K562 (cell line): Measurements from ENCODE around the gene FAM187B. TPM values are rescaled to one million over a fixed set of nuclear protein-coding genes. Genes with fewer than 3 reads are reported as not detected.

Experiments used
- ARHGAP35 ChIP-seq: fragments of 450-650 bp; IDR thresholded peaks from 2 replicates; pipeline ENCODE4 v1.6.1; 2018; ENCODE audit not compliant: partially characterized antibody
- ARID2 ChIP-seq: fragments of 450-650 bp; IDR thresholded peaks from 2 replicates; pipeline ENCODE4 v1.6.1; 2017; ENCODE audit warnings: antibody characterized with exemption, mild to moderate bottlenecking
- ARNT ChIP-seq, 2 experiments: fragments of 450-650 bp; IDR thresholded peaks; 2 replicates each; pipeline ENCODE4 v1.6.1; 2016; ENCODE audit warnings: mild to moderate bottlenecking in 1 of 2
- CEBPG ChIP-seq, 3 experiments: fragments of 200-800 bp in 1 of 3; sonication (Bioruptor generic) in 1 of 3; sonication (generic) in 1 of 3; formaldehyde crosslinking in 1 of 3; IDR thresholded peaks in 2 of 3; conservative IDR thresholded peaks in 1 of 3; 2 replicates each; pipeline versions ENCODE4 v1.6.1 to v1.8.0; 2016 to 2022; ENCODE audit warnings: missing compliant biosample characterization in 2 of 3, missing genetic modification characterization in 2 of 3, mild to moderate bottlenecking in 1 of 3, missing genetic modification reagents in 1 of 3
- DDX20 ChIP-seq: fragments of 450-650 bp; IDR thresholded peaks from 2 replicates; pipeline ENCODE4 v1.6.1; 2016; ENCODE audit warnings: missing genetic modification characterization, low read depth, mild to moderate bottlenecking, missing compliant biosample characterization, moderate library complexity
- DMBX1 ChIP-seq: fragments of 250-450 bp; sonication (Bioruptor Pico); IDR thresholded peaks from 2 replicates; pipeline ENCODE4 v1.8.0; 2022; ENCODE audit warnings: inconsistent platforms, mild to moderate bottlenecking, moderate library complexity, borderline replicate concordance
- ELF1 ChIP-seq: fragments of 200-800 bp; sonication (Bioruptor generic); IDR thresholded peaks from 2 replicates; pipeline ENCODE4 v1.6.1; 2016; ENCODE audit warnings: missing genetic modification characterization, missing compliant biosample characterization
- ELF4 ChIP-seq: fragments of 450-650 bp; formaldehyde crosslinking; IDR thresholded peaks from 2 replicates; pipeline ENCODE4 v1.4.0; 2022; ENCODE audit warnings: missing genetic modification characterization
- FOXA3 ChIP-seq, 2 experiments: fragments of 450-650 bp in 1 of 2; sonication (generic) in 1 of 2; formaldehyde crosslinking; IDR thresholded peaks in 1 of 2; conservative IDR thresholded peaks in 1 of 2; 2 replicates each; pipeline versions ENCODE4 v1.4.0 to v1.8.0; 2020 to 2022; ENCODE audit warnings: mild to moderate bottlenecking in 2 of 2, missing genetic modification reagents in 1 of 2
- GATA2 ChIP-seq: sonication (generic); formaldehyde crosslinking; IDR thresholded peaks from 2 replicates; pipeline ENCODE4 v1.4.0; 2020; ENCODE audit warnings: mild to moderate bottlenecking, missing genetic modification reagents
- HDAC2 ChIP-seq: fragments of 450-650 bp; IDR thresholded peaks from 2 replicates; pipeline ENCODE4 v1.6.1; 2016; ENCODE audit warnings: mild to moderate bottlenecking
- HEY1 ChIP-seq: fragments of 250-450 bp; sonication (Bioruptor Pico); IDR thresholded peaks from 2 replicates; pipeline ENCODE4 v1.5.0; 2020; ENCODE audit warnings: mild to moderate bottlenecking, moderate library complexity, borderline replicate concordance
- HNRNPH1 ChIP-seq: fragments of 200-400 bp; formaldehyde crosslinking; optimal IDR thresholded peaks from 2 replicates; pipeline ENCODE3; 2017; ENCODE audit warnings: low read depth, mild to moderate bottlenecking, low read length, moderate library complexity
- KHSRP ChIP-seq: fragments of 450-650 bp; IDR thresholded peaks from 2 replicates; pipeline ENCODE4 v1.6.1; 2017
- OTX1 ChIP-seq: fragments of 450-650 bp; formaldehyde crosslinking; IDR thresholded peaks from 2 replicates; pipeline ENCODE4 v1.4.0; 2022; ENCODE audit warnings: mild to moderate bottlenecking
- SMARCB1 ChIP-seq: IDR thresholded peaks from 2 replicates; pipeline ENCODE4 v1.6.1; 2011; ENCODE audit warnings: improper control_type of control experiment, low read depth; ENCODE audit not compliant: insufficient read length
- SMARCE1 ChIP-seq: fragments of 450-650 bp; IDR thresholded peaks from 2 replicates; pipeline ENCODE4 v1.7.1; 2016; ENCODE audit warnings: mild to moderate bottlenecking
- ZKSCAN1 ChIP-seq: fragments of 150-350 bp; IDR thresholded peaks from 2 replicates; pipeline ENCODE4 v1.6.1; 2016; ENCODE audit warnings: low read depth, low read length
- ZNF133 ChIP-seq: fragments of 250-450 bp; sonication (Bioruptor Pico); IDR thresholded peaks from 2 replicates; pipeline ENCODE4 v1.4.0; 2020; ENCODE audit warnings: mild to moderate bottlenecking
- ZNF316 ChIP-seq: fragments of 450-650 bp; IDR thresholded peaks from 2 replicates; pipeline ENCODE4 v1.6.1; 2016
- ZNF766 ChIP-seq: fragments of 200-800 bp; sonication (Bioruptor generic); conservative IDR thresholded peaks from 2 replicates; pipeline ENCODE4 v1.6.1; 2016; ENCODE audit warnings: missing genetic modification characterization, missing compliant biosample characterization
- ZSCAN32 ChIP-seq: fragments of 450-650 bp; formaldehyde crosslinking; IDR thresholded peaks from 2 replicates; pipeline ENCODE4 v1.4.0; 2020; ENCODE audit warnings: mild to moderate bottlenecking, moderate library complexity
- polyA plus RNA-seq, 8 experiments: library from polyadenylated mRNA; depleted of rRNA in 4 of 8; stranded (reverse) in 5 of 8; unstranded in 3 of 8; fragments of >200 nt; fragmentation: Nextera tagmentation in 2 of 8; fragmentation: Illumina TruSeq in 1 of 8; extraction: Ambion mirVana in 2 of 8; extraction: Trizol in 1 of 8; gene quantifications; 2 replicates each; pipeline versions ENCODE4 v1.2.1 to v1.2.3, GENCODE V29; 2011 to 2014; ENCODE audit warnings: inconsistent platforms in 1 of 8, missing spikeins in 1 of 8
- total RNA-seq, 7 experiments: library from RNA; depleted of rRNA in 6 of 7; stranded (reverse); fragments of >200 nt in 6 of 7; fragmentation: Illumina TruSeq in 2 of 7; extraction: Trizol in 2 of 7; gene quantifications; 2 replicates each; pipeline versions ENCODE4 v1.2.1 to v1.2.3, GENCODE V29; 2011 to 2021; ENCODE audit warnings: low replicate concordance in 1 of 7
- TF ChIP-seq, protein P1 (sequence below): fragments of 450-650 bp; IDR thresholded peaks from 2 replicates; pipeline ENCODE4 v1.6.1; 2016; ENCODE audit warnings: missing biosample characterization, missing genetic modification characterization
- TF ChIP-seq, protein P2 (sequence below): fragments of 450-650 bp; IDR thresholded peaks from one replicate; pipeline ENCODE4 v1.6.1; 2018; ENCODE audit warnings: mild to moderate bottlenecking, moderate library complexity; ENCODE audit not compliant: partially characterized antibody
- TF ChIP-seq, protein P3 (sequence below): fragments of 250-450 bp; sonication (Bioruptor Pico); IDR thresholded peaks from 2 replicates; pipeline ENCODE4 v1.9.0; 2021; ENCODE audit warnings: mild to moderate bottlenecking, inconsistent platforms

Gene FAM187B
- total and polyA plus RNA-seq, 9 of the 15 experiments (the other 6 are each of a cell fraction or from before 2014, with no cell fraction given): 0.04 to 0.09 TPM; not detected in 7

DNA sequence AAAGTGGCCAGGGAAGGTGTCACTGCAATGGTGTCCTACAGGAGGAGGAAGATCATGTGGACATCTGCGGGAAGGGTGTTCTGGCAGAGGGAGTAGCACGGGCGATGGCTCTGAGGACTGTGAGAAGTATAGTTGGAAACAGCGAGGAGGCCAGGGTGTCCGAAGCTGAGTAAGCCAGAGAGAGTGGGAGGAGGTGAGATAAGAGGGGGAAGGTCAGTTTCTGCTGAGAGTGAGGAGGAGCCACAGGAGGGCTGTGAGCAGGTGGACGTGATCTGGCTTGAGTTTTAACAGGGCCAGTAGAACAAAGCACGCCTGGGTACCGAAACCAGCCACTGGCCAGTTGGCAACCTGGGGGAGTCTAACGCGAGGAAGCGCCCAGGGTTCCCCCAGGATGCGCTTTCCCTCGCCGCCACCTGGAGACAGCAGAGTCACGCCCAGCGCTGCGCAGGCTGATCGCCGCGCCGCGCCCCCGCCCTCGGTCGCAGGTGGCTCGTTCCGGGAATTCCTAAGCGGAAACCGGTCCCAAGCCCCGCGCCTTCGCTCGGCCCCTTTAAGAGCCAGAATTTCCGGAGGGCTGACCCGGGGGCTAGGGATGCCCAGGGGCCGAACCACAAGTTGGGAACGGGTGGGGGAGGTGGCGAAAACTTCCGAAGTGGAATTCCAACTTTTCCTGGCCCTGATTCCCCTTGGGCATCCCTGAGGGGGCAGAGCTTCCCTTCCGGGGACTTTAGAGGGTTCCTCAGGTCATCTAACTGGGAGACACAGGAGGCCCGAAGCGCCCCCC, 19.2 kb upstream of the FAM187B start (continued):
- peak; percentile 44; the same call in 1 of the 2 replicates for TF ChIP-seq ZKSCAN1
- no peak for TF ChIP-seq DDX20 (tag)
- peak; percentile 82 for TF ChIP-seq SMARCE1
- 0 out of 2 replicates have a peak, but pooled peaks have one; percentile 46 for TF ChIP-seq GATA2 (CRISPR knock-in tag)
- no peak for TF ChIP-seq CEBPG (CRISPR knock-in tag; IDR thresholded peaks at IDR 0.05)
- TF ChIP-seq CEBPG (tag; conservative IDR thresholded peaks at IDR 0.05 in 1 of 2, IDR thresholded peaks at IDR 0.05 in 1 of 2): 0 out of 4 replicates have a peak, but pooled peaks of 1 of the 2 experiments have one; percentile 30
- peak; percentile 79; the same call in 1 of the 2 replicates for TF ChIP-seq OTX1 (CRISPR knock-in tag)
- TF ChIP-seq ZNF766 (CRISPR knock-in tag): no peak
- peak; percentile 85 for TF ChIP-seq ZNF316
- peak; percentile 95 for TF ChIP-seq HDAC2
- TF ChIP-seq DMBX1: peak; percentile 60; the same call in 1 of the 2 replicates
- TF ChIP-seq HNRNPH1: no peak
- no peak for TF ChIP-seq ZSCAN32 (CRISPR knock-in tag)
- TF ChIP-seq, protein P1, sequence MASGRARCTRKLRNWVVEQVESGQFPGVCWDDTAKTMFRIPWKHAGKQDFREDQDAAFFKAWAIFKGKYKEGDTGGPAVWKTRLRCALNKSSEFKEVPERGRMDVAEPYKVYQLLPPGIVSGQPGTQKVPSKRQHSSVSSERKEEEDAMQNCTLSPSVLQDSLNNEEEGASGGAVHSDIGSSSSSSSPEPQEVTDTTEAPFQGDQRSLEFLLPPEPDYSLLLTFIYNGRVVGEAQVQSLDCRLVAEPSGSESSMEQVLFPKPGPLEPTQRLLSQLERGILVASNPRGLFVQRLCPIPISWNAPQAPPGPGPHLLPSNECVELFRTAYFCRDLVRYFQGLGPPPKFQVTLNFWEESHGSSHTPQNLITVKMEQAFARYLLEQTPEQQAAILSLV (tag): no peak
- TF ChIP-seq ELF4 (CRISPR knock-in tag): peak; percentile 65; the same call in 1 of the 2 replicates
- TF ChIP-seq ELF1: peak; percentile 72
- TF ChIP-seq FOXA3 (CRISPR knock-in tag; conservative IDR thresholded peaks at IDR 0.05 in 1 of 2, IDR thresholded peaks at IDR 0.05 in 1 of 2): no peak
- no peak for TF ChIP-seq HEY1 (CRISPR knock-in tag)
- TF ChIP-seq ARHGAP35: no peak
- TF ChIP-seq, protein P2, sequence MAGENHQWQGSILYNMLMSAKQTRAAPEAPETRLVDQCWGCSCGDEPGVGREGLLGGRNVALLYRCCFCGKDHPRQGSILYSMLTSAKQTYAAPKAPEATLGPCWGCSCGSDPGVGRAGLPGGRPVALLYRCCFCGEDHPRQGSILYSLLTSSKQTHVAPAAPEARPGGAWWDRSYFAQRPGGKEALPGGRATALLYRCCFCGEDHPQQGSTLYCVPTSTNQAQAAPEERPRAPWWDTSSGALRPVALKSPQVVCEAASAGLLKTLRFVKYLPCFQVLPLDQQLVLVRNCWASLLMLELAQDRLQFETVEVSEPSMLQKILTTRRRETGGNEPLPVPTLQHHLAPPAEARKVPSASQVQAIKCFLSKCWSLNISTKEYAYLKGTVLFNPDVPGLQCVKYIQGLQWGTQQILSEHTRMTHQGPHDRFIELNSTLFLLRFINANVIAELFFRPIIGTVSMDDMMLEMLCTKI: no peak
- no peak for TF ChIP-seq SMARCB1
- TF ChIP-seq ZNF133 (CRISPR knock-in tag): no peak
- TF ChIP-seq, protein P3, sequence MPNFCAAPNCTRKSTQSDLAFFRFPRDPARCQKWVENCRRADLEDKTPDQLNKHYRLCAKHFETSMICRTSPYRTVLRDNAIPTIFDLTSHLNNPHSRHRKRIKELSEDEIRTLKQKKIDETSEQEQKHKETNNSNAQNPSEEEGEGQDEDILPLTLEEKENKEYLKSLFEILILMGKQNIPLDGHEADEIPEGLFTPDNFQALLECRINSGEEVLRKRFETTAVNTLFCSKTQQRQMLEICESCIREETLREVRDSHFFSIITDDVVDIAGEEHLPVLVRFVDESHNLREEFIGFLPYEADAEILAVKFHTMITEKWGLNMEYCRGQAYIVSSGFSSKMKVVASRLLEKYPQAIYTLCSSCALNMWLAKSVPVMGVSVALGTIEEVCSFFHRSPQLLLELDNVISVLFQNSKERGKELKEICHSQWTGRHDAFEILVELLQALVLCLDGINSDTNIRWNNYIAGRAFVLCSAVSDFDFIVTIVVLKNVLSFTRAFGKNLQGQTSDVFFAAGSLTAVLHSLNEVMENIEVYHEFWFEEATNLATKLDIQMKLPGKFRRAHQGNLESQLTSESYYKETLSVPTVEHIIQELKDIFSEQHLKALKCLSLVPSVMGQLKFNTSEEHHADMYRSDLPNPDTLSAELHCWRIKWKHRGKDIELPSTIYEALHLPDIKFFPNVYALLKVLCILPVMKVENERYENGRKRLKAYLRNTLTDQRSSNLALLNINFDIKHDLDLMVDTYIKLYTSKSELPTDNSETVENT (CRISPR knock-in tag): no peak
- TF ChIP-seq ARNT (IDR thresholded peaks at IDR 0.05): peak; percentile 66 to 87
- TF ChIP-seq KHSRP: no peak
- TF ChIP-seq ARID2: no peak; the same call in 1 of the 2 replicates
